GM21390 (cell line): ENCODE results near the gene RPS6KA6.
A peak's percentile ranks its signal among the peaks of the same experiment; 100 is the strongest.
"Not testable (repeated sequence)": the region's sequence is repeated elsewhere in the genome, so short reads cannot be mapped to it uniquely, and the experiment has no call there.

Source experiments
- ATAC-seq: cut with Tn5 transposase; IDR thresholded peaks from one replicate; pipeline ENCODE4 v1.9.1; 2021; ENCODE audit not compliant: unreplicated experiment

RPS6KA6 gene

DNA sequence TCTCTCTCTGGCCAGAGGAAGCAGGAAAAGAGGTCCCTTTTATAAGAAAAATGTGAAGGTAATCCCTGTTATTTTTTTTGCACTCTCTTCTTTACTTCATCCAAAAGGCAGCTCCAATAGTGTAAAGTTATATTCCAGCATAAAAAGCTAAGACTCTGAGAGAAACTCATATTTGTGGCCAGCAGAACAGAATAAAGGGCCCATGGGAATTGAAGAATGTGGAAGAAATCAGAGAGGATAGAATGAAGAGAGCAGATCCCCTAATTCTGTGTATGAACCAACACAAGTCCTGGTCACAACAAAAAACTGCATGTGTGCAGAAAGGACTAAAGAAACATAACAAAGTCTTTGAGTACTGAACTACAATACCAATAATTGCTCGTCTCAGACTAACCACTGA, 22.3 kb downstream of the RPS6KA6 start:
- no peak for ATAC-seq

DNA sequence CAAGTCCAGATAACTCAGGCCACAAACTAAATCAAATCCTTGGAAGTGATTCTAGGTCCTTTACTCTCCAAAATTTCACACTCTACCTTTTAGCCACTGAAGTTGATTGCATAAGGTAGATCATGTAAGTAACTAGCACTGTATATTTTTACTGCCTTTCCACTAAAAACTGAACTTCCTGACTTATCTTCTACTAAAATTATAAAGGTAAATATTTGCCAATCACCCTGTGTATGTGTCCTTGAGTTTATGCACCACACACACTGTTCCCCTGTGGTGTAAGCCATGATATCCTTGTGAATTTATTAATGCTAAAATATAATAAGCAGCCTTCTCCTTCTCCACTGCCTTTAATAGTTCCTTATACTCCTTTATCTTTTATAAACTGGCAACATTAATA, 25.6 kb downstream of the RPS6KA6 start:
- no peak for ATAC-seq

DNA sequence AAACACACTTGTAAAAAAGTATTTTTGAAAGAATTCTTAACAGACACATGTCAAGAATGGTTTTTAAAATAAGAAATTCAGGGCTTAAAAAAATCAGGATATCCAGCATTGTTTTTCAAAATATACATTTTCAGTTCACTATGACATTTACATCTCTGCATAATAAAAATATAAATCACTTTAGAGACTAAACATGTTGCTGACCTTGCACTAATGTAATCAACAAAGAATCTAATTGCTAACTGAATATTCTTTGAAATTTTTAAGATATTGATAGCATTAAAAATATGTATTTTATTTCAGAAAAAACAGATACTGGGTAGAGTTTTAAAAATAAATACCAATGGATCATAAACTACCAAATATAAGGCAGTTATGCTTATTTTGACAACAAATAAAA, 26.4 kb downstream of the RPS6KA6 start:
- ATAC-seq: no peak

DNA sequence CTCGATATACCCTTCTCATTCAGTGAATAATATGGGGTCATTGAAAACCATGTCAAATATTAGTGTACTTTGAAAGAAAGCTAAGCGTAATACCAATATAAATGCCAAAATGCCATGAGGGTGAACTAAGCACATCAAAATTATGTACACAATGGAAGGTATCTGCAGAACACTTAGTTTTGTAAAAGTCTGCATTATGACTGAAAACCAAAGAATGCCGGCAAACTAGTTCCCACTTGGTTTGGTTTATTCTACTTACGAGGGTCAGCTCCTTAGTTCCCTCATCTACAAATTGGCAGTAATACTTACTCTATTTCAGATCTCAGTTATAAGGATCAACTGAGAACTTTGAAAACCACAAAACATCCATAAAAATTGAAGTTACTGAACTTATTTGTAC, 27.3 kb downstream of the RPS6KA6 start:
- ATAC-seq: no peak

DNA sequence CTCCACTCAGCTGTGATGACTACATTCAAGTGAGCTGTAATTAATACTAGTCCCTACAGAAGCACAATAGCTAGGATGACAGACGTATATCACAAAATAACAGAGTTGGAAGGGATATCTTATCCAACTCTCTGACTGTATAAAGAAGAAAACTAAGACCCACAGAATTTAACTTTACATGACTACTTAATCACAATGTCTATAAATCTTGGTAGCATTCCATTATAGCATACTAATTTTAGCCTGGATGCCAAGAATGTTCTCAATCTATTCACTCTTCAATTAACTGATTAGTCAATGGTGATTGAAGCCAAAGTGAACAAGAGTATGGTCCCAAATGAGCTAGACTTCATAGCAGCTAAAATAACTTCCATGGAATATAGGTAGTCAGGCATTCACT, 31.2 kb downstream of the RPS6KA6 start:
- no peak for ATAC-seq

DNA sequence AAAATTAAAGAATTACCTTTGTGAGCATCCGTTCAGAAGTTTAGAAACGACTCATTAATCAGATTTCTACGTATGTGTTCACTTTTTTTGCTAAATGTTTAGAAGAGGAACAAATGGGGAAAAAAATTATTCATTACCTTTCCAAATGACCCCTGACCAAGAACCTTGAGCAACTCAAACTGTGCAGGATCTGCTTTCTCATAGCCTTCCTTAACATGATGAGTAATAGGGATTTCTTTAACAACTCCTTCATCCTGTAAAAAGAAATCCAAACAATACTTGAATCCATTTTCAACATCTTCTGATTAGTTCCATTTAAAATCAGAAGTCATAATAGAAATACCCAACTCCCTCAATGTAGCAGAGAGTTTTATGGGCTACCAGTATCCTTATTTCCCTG, 32.1 kb downstream of the RPS6KA6 start:
- no peak for ATAC-seq

DNA sequence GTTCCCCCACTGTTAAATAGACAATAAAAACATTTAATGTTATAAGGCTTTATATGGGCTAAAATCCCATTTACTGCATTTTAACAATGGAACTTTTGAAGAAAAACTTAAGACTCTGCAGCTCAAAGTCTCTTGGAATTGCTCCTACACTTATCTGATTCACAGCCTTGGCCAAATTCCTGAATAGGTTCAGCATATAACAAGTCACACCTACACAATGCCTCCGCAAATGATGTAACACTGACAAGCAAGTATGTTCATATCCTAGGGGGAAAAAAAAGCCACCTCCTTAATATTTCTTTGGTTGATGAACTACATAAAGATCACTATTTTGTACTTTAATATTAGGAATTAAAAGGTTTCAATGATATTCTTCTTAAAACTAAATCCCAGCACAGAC, 34.5 kb downstream of the RPS6KA6 start:
- no peak for ATAC-seq

DNA sequence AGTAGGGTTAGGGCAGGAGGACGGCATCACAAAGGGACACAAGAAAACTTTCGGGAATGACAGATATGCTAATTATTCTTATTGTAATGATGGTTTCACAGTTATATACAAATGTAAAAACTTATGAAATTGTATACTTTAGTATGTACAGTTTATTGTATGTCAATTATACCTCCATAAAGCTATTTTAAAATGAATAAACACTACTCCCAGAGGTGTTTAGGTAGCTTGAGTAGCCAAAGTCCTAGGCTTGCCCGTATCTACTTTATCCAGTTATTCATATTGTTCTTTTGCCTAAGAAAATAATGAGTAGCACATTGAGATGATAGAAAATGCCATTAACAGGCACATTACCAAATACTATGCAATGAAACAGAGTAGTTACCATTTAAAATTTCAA, 43.0 kb downstream of the RPS6KA6 start:
- ATAC-seq: no peak

DNA sequence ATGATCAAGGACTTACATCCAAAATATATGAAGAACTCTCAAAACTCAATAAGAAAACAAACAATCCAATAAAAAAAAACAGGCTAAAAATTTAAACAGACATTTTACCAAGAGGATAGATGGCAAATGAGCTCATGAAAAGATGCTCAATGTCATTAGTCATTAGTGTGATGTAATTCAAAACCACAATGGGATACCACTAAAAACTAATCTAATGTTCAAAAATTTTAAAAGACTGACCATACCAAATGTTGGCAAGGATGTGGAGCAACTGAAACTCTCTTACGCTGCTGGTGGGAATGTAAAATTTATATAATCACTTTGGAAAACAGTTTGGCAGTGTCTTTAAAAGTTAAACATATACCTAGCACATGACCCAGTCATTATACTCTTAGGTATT, 43.7 kb downstream of the RPS6KA6 start:
- no peak for ATAC-seq

DNA sequence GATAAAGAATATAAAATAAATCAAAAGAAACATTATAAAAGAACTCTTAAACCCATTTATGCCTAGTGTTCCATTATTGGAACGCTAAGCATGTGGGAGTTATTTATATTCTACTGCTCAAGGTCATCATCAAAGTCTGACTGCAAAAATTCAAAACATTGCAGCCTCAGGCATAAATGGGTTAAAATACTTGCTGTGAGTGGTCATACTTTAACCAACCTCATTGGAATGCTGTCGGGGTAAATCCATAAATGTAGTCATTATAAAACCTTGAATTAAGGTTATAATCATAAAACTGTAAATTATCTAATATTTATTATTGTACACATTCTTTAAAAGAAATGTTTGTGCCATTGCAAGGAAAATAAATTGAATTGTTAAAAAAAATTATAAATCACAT, 55.0 kb downstream of the RPS6KA6 start:
- no peak for ATAC-seq

DNA sequence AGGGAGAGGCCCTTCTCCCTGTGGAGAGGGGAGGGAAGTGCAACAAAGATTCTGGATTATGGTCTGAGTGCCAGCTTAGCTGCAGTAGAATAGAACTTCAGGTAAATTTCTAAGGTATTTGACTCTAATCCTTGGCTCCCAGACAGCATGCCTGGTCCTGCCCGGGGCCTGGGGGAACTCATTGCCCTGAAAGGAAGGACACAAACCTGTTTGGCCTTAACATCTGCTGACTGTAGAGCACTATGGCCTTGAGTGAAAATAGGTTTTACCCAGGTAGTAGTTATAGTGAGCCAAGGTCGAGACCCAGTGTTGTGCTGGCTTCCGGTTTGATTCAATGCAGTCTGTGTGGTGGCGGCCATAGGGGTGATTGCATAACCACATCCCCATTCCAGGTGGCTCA, 64.4 kb downstream of the RPS6KA6 start:
- no peak for ATAC-seq

DNA sequence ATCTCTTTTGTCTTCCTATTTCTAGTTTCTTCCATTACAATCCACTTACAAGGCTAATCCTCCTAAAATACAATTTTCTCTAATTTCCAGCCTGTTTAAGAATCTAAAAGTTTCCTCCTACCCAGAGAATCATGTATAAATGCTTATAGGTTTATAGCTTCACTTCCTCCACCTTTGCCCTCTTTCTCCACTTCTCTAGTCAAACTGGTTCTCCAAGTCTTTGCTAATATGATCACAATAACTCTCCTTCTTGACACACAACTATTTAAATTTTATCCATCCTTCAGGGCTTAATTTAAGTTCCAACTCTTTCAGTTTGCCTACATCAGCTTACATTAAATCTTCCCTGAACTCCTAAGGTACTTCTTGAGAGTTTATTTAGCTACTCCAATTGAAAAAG, 69.2 kb downstream of the RPS6KA6 start:
- no peak for ATAC-seq

DNA sequence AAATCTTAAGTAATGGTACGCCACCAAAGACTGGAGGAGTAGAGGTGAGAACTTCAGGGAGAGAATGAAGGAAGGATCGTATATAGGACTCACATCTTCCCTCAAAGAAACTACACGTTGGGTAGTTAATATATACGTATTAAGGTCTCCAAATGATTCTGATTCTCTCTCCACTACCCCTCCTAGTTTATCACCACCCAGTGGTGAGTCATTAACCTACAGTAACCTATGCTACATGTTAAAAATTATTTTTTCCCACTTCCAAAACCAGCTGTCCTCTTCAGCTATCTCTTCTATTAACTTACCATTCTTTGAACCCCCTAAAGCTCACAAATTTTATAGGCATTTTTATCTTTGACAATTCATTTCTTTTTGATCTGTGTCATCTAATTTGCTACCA, 69.7 kb downstream of the RPS6KA6 start:
- no peak for ATAC-seq

DNA sequence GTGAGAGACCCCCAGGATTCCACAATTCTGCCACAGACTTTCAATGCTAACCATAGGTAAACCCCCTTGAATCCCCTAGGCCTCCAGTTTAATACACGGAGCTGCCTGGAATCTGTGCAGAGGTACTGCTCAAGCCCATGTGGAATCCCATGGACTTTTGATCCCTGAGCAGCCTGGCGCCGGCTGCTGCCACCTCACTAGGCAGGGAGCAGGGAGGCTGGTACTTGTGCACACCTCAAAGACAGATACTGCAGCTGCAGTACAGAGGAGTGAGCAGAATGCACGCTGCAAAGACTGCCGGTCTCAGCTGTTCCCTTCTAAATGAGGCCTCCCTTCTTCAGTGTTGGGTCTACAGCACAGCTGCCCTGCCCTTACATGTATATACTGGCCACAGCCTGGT, 79.4 kb downstream of the RPS6KA6 start:
- ATAC-seq: no peak

DNA sequence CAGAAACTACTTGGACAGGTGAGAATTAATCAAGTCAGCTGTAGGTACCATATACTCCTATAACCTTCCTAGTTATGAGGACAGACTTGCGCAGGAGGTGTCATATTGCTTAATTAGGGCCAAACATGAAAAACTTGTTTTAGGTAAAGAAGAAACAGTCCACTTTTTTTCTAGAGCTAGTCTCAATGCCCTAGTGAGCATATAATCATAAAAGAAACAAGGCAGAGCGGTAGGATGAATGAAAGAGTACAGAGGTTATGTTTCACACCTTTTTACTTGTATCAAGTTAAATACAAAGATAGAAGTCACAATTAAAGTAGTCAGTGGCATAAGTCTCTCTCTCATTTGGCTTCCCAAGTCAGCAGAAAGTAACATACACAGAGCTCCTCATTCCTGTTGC, 88.9 kb downstream of the RPS6KA6 start:
- ATAC-seq: no peak

DNA sequence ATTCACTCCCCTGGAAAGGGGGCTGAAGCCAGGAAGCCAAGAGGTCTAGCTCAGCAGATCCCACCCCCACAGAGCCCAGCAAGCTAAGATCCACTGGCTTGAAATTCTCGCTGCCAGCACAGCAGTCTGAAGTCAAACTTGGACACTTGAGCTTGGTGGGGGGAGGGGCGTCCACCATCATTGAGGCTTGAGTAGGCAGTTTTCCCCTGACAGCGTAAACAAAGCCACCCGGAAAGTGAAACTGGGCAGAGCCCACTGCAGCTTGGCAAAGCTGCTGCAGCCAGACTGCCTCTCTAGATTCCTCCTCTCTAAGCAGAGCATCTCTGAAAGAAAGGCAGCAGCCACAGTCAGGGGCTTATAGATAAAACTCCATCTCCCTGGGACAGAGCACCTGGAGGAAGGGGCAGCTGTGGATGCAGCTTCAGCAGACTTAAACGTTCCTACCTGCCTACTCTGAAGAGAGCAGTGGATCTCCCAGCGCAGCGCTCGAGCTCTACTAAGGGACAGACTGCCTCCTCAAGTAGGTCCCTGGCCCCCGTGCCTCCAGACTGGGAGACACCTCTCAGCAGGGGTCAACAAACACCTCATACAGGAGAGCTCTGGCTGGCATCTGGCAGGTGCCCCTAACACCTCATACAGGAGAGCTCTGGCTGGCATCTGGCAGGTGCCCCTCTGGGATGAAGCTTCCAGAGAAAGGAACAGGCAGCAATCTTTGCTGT, 108.4 kb downstream of the RPS6KA6 start:
- not testable (repeated sequence) for ATAC-seq

DNA sequence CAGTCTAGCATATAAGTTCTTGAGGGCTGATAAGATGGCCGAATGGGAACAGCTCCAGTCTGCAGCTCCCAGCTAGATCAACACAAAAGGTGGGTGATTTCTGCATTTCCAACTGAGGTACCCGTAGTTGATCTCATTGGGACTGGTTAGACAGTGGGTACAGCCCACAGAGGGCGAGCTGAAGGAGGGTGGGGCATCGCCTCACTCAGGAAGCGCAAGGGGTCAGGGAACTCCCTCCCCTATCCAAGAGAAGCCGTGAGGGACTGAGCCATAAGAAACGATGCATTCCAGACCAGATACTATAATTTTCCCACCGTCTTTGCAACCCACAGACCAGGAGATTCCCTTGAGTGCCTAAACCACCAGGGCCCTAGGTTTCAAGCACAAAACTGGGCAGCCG, 109.0 kb downstream of the RPS6KA6 start:
- no peak for ATAC-seq

DNA sequence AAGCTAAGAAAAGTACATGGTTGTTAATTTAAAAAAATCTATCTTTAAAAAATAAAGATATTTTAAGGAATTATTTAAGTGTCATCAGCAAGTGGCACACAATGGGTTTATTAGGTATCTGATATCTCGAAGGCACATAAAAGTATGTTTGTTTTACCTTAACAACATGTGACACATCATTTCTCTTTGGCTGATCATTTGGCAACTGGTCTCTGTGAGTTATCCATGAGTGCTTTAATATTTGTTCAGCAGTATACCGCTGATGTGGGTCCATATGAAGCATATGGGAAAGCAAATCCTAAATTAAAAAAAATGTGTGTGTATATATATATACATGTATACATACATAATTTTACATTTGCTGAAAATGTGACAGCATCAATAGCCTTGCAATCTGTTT, 123.2 kb downstream of the RPS6KA6 start:
- no peak for ATAC-seq

DNA sequence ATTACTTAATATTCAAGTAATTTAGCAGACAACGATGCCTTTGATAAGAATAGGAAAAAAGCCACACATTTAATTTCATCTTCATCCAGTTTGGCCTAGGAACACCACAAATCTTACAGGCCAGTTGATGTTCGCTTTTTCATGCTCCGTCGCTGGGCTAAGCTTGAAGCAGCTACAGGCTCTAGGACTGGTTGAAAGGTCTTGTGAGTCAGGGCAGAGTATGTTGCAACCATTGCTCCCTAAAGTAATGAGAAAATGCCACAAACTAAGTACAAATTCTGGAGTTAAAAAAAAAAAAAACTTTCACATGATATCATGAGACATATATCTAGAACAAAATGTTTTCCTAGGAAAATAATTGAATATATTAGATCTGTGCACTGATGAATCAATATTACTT, 123.8 kb downstream of the RPS6KA6 start:
- ATAC-seq: no peak

DNA sequence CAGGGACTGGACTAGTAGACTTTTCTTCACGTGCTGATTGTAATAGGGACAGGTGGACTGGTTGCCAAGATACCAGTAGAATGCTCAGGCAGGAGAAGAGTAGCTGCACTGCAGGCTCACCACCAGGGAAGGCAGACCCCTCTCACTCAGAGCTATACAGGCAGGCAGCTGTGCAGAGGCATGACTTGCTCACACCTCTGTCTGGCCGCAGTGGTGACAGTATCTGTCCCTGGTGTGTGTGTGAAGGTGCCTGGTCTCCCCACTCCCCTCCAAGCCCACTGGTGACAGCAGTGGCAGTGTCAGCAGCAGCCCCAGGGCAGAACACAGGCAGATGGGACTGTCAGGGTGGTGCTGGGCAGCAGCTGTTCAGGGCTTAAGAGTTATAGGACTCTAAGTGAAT, 140.7 kb downstream of the RPS6KA6 start:
- ATAC-seq: no peak

DNA sequence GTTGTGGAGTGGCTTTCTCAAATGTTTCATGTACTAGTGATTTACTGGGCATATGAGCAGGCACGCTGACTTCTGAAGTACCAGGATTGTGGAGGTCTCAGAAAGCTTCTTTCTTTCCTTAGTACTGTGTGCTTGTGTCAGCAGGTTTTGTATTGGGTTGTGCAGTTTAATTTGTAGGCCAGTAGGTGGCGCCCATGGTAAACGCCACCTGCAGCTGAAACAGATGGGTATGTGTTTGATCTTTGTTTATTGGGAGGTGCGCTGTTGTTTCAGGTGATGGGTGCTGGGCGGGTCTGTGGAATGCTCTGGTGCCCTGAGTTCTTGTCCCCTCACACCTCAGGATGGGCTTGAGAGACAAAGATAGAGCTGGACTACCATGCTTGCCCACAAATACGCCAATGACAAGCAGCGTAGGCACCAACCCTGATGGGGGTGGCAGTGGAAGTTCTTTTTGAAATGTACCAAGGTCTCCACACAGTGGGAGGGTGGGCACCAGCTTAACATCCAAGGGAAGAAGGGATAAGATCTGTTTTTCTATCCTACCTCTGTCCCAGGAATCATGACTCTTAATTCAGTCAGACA, 141.5 kb downstream of the RPS6KA6 start:
- peak; percentile 89 for ATAC-seq

DNA sequence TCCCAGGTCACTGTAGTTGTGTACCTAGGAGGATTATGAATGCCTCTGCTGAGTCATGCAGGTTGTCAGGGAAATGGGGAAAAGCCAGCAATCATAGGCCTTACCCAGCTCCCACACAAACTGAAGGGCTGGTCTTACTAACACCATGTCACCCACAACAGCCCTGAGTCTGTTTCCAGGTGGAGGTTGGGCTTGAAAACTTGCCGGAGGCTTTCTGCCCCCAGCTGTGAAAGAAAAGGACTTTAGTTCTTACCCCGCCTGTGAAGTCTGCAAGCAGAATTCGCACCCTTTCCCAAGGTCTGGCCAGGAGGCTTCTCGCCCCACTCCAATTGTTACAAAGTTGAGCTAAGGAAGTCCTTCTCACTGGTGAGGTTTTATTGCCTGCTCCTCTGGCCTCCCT, 143.9 kb downstream of the RPS6KA6 start:
- ATAC-seq: no peak
